Testis (tissue), 2 donors: ENCODE measurements around the gene GPR158.

Experiments used
- POLR2A ChIP-seq: fragments of 450-650 bp; IDR thresholded peaks from one replicate; pipeline ENCODE4 v1.6.1; 2017; ENCODE audit warnings: antibody characterized with exemption, mild to moderate bottlenecking, moderate library complexity
- TF ChIP-seq, protein P1 (sequence below), 3 experiments: fragments of 450-650 bp in 2 of 3; fragments of 200-600 bp in 1 of 3; sonication (generic) in 1 of 3; IDR thresholded peaks; one replicate each; pipeline ENCODE4 v1.5.1; 2016 to 2019; ENCODE audit warnings: antibody characterized with exemption in 3 of 3, mild to moderate bottlenecking in 2 of 3, moderate library complexity in 1 of 3

DNA sequence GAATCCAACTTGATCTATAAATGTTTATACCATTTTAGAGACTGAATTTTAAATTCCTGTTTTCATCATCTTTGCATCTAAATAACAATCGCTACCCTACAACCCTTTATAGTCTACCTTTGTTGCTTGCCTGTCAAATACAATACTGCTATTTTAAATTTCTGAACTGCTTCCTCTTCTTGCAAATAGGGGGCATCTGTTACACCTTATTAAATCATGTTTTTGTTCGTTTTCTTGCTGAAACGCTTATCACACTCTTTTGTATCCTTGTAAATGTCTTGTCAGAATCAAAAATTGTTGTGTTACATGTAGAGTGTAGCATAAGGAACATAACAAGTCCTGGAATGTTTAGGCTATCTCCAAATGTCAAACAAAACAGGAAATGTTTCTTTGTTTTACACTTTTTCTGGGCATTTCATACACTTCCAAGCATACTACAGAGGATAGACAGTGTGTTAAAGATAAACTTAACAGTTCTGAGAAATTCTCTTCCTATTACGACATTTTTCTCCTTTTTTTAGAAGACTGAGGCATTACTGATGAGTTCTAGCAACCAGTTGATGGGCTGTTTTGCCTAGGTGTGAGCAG is 281.3 kb downstream of the GPR158 start:
- TF ChIP-seq, protein P1, sequence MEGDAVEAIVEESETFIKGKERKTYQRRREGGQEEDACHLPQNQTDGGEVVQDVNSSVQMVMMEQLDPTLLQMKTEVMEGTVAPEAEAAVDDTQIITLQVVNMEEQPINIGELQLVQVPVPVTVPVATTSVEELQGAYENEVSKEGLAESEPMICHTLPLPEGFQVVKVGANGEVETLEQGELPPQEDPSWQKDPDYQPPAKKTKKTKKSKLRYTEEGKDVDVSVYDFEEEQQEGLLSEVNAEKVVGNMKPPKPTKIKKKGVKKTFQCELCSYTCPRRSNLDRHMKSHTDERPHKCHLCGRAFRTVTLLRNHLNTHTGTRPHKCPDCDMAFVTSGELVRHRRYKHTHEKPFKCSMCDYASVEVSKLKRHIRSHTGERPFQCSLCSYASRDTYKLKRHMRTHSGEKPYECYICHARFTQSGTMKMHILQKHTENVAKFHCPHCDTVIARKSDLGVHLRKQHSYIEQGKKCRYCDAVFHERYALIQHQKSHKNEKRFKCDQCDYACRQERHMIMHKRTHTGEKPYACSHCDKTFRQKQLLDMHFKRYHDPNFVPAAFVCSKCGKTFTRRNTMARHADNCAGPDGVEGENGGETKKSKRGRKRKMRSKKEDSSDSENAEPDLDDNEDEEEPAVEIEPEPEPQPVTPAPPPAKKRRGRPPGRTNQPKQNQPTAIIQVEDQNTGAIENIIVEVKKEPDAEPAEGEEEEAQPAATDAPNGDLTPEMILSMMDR (IDR thresholded peaks at IDR 0.05): no peak
- TF ChIP-seq POLR2A: no peak
